CD4-positive, alpha-beta T cell treated with Interleukin-6 for 4 hours (primary cell): ENCODE data around the gene COL2A1.
"Not testable (repeated sequence)": the region's sequence is repeated elsewhere in the genome, so short reads cannot be mapped to it uniquely, and the experiment has no call there.

Source experiments
- DNase-seq: peaks from one replicate; pipeline ENCODE4 v3.0.0-alpha.2; 2020; ENCODE audit warnings: mixed read lengths

The COL2A1 gene

DNA sequence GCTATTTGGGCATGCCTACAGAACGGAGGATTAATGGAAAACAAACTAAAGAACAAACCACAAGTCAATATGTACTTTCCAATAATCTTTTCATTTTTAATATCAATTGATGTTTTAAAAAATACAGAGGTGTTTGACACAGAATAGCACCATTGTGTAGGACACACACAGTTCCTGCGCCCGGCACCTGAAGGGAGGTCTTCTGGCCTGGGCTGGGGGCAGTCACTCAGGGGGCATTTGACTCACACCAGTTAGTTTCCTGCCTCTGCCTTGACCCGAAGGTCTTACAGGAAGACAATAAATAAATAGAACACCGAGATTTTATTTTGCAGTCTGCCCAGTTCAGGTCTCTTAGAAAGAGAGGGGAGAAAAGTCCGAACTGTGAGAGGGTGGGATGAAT is 31.4 kb downstream of the COL2A1 start:
- DNase-seq, result no peak

DNA sequence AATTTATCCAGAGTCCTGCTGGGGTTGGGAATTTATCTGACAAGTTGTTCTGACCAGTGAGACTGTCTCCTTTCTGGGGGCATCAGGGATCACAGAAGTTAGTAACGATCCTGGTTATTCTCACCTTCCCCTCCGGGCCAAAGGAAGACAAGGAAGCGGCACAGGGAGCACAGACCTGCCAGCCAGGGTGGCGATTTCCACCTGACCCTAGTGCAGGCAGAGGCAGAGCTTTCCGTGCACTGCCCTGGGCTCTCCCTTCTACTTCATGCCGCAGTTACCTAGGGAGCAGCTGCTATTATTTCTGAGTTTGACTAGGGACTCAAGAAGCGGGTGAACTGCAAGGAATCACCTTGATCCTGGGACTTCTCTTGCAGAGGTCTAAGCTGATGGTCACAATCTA is 33.4 kb downstream of the COL2A1 start:
- no peak for DNase-seq

DNA sequence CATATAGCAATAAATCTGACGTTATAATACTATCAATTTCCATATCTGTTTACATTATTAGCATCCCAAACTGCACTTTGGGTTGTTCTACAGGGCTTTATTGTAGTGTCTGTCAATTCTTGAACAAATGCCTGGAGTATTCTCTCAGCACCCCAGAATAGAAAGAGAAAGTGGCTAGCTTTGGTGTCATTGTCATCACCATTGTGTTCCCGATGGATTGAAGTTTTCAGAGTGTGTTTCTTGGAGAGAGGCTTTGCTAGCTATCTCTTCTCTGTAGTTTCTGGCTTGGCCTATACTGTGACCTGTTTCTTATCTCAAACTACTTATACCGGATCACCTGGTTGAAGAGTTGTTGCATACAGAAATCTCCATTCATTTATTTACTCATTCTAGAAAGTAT is 34.4 kb downstream of the COL2A1 start:
- no peak for DNase-seq

DNA sequence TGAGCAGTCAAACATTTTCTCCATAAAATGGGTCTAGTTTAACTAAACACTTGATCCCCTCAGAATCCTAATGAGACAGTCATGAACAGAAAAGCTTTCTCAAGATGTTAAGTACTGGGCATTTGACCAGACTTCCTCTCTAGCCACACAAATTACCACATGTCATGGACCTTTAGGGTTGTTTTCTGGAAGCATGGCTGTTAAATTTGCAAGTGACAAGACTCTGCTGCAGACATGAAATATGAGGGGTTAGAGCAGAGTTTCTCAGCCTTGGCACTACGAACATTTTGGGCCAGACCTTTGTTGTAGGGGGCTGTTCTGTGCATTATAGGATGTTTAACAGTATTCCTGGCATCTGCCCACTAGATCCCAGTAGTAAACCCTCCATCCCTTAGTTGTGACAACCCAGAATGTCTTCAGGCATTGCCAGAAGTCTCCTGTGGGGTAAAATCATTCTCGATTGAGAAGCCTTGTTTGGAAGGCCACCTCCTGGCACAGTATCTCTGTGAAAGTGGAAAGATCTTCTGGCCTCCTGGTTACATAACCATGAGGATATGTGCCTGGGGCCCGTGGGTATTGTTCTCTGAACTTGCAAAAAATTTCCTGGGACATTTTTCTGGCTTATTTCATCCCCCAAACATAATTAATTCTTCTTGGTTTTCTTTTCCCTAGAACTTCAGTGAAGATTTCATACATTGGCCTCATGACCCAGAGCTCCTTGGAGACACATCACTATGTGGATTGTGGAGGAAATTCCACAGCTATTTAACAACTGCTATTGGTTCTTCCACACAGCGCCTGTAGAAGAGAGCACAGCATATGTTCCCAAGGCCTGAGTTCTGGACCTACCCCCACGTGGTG is 36.6 kb downstream of the COL2A1 start:
- no peak for DNase-seq

DNA sequence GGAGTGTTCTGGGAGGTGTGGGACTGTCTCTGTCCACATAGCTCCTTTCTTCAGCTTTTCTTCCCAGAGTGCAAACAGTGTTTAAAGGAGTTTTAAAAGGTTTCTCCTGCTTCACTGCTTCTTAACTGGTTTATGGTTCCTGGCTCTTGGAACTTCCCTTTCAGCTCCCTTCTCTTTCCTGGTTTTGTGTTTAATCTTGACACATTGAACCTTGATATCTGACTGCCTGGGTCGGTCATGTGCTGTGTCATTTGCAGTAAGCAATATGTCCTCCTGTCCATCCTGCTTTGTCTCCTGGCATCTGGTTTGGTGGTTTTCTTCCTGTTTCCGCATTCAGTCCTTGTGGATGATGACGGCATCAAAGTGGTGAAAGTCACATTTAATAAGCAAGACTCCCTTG is 38.7 kb downstream of the COL2A1 start:
- DNase-seq, result no peak

DNA sequence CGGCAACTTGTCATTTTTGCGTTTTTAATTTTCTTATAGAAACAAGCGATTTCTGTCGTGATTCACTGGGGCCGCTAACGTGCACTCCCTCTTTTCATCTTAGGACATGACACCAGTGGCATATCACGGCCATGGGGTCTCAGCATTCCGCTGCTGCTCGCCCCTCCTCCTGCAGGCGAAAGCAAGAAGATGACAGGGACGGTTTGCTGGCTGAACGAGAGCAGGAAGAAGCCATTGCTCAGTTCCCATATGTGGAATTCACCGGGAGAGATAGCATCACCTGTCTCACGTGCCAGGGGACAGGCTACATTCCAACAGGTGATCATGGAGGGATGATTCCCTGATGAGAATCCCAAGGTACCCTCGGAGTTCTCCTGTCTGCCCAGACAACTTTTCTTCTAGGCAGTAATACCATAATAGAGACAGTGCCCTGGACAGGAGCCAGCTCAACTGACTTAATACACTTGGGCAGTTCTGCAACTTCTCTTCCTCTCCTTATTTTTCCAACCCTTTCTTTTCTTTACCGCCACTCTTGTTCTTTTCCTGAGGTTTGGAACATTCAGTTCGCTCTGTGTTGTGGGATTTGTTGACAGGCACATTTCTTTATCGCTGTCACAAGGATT is 40.1 kb downstream of the COL2A1 start:
- peak; percentile 33 for DNase-seq

DNA sequence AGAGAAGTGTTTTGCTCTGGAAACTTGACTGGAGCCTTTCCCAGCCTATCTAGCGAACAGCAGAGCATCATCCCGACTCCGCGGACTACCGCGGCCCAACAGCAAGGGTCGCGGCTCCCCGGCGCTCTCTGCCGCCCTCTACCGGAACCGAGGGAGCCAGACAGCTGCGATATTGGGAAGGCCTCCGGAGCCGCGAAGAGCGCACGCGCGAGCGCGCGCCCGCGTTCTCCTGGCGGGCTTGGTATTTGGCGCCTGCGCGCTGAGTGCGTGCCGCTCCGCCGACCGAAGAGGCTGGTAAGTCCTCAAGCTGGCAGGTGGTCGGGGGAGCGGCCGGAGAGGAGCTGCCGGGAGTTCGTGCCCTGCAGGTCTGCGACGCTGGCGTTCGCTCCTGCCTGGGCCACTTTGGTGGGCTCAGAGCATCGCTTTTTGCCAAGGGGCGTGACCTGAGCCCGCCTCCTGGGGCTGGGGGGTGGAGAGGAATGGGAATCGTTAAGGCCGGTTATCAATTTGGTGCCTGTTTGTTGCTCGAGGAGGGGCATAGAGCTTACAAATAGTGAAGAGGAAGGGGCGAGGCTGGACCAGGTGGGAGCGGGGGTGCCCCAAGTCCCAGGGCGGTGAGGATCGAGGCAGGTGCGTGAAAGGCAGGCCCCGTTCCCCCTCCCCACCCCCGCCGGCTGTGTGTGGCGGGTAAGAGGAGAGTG is 40.8 kb downstream of the COL2A1 start, which contains the start of gene TMEM106C:
Gene TMEM106C, plus strand, starts transcription at position 257 of the 701 bp plus-strand sequence. CDS start 641 bp downstream, outside the sequence.
- peak; percentile 96 for DNase-seq

DNA sequence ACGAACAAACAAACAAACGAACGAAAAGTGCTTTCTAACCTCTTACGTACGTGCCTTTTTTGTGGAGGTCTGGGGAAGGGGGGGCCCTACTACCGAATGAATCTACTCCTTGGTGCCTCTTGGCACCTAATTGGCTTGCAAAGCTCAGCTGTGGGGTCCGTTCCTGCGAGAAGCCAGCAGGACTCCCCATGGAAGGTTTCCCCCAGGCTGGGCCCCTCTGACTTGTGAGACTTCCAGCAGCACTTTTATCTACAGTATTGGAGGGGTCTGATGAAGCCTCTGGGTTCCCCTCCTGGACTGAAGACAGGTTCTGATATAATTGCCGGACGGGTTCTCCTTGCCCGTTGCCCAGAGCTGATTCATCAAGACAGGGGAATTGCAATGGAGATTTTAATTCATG is 42.1 kb downstream of the COL2A1 start:
- no peak for DNase-seq

DNA sequence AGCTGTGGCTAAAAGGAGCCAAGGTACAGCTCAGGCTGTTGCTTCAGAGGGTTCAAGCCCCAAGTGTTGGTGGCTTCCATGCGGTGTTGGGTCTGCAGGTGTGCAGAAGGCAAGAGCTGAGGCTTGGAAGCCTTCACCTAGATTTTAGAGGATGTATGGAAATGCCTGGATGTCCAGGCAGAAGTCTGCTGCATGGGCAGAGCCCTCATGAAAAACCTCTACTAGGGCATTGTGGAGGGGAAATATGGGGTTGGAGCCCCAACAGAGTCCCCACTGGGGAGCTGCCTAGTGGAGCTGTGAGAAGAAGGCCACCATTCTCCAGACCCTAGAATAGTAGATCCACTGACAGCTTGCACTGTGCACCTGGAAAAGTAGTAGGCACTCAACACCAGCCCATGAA is 46.6 kb downstream of the COL2A1 start:
- not testable (repeated sequence) for DNase-seq

DNA sequence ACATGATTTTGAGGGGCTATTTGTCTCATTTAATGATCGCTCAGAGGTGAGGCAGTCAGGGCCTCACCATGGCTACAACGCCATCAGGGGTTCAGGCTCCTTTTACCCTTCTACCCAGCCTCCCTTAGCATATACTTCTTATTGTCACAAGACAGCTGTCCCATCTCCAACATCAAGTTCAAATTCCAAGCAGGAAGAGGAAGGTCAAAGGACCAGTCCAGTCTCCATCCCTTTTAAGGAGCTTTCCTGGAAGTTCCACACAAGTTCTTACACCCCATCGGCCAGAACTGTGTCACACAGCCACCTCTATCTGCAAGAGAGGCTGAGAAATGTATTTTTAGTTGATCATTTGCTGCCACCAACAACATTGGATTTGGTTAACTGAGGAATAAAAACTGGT is 49.2 kb downstream of the COL2A1 start:
- no peak for DNase-seq

DNA sequence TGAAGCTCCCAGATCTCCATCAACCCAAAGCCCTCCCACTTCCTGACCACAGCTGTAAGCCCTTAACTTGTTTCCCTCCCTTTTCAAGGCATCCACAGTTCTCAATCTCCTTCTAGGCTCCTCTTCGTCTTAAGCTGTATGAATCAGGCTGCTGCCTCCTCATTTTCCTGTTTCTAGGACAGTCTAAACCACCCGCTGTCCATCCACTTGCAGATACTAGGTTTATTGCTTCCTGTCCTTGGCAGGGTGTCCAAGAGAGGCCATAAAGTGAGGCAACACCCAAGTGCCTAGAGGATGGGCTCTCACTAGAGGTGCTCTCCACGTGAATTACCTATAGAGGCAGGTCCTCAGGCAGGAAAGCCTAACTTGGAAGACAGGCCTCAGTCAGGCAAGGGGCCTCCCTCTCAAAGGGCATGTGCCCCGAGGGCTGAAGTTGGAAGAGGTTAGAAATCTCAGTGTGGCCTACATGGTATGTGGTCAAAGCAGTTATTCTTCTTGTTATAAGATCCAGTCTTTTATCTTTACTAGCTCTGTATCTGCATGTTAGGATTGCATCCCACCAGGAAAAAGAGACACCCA is 49.7 kb downstream of the COL2A1 start:
- no peak for DNase-seq

DNA sequence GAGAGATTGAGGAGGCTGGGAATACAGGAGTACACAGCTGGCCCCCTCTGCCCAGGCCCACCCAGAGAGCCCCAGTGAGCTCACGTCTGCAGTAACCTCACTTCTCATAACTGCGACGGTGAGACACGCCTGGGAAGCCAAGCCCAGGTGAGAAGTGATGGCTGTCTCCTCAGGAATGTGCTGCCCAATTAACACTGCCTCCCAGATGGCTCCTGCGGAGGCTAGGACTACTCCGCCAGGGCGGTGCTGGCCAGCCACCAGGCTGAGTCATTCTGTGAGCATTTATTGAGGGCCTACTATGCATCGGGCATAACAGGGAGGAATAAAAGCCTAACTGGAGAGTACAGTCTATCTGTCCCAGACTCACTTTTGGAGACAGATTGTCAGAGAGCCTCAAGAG is 50.2 kb downstream of the COL2A1 start:
- no peak for DNase-seq

DNA sequence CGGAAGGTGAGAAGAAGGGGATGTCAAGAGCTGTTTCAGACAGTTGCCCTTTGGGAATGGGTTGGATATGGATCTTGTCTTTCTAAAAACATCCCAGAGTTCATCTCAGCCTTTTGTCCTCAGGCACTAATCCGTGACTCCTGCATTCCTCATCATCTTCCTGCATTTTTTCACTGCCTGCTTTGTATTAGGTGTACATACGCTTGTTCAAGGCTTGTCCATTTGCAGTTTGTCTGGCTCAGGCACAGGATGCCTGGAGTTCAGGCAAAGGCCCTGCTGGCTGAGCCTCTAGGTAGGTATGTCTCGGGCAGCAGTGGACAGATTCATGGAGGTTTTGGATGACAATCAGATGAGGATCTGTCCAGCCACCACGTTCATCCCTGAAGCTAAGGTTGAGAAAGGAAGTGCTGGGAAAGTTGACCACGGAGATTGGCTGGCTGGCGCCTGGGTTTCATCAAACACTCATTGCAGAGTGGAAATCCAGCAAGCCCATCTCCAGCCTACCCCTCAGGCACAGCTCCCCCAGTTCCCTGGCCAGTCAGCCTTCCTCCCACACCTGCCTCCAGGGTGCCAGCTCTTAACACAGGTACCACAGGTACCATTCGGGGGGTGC is 53.3 kb downstream of the COL2A1 start:
- no peak for DNase-seq

DNA sequence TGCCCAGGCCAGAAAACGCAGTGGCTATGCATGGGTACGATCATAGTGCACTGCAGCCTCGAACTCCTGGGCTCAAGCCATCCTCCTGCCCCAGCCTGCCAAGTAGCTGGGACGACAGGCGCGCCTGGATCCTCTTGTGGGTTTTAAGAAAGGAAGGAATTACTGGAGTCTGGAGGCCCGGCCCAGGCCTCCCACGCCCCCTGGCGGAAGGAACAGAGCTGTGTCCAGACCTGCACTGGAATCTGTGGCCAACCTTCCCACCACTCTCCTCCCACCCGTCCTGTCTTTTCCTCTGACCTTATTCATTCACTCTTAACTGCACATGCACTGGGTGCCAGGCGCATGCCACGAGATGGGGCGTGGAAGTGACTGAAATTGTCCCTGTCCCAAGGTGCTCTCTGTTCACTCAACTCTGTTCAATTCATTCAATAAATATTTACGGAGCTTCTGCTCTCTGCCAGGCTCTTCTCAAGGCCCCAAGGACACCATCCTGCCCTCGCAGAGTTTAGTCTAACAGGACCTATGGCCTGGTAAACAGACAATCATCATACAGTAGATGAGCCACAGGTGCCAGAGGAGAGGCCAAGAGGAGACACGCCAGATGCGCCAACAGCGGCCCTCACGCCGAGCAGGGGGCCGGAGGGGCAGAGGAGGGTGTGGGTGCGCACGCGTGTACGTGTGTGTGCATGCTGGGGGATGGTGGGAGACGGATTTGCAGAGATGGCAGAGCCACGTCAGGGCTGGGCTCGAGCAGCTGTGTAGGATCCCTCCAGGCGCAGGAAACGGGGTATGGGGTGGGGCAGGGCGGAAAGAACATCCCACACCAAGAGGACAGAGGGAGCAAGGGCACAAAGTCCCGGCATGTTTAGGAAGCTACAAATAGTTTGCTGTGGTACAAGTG is 54.6 kb downstream of the COL2A1 start:
- DNase-seq, result peak; percentile 69

DNA sequence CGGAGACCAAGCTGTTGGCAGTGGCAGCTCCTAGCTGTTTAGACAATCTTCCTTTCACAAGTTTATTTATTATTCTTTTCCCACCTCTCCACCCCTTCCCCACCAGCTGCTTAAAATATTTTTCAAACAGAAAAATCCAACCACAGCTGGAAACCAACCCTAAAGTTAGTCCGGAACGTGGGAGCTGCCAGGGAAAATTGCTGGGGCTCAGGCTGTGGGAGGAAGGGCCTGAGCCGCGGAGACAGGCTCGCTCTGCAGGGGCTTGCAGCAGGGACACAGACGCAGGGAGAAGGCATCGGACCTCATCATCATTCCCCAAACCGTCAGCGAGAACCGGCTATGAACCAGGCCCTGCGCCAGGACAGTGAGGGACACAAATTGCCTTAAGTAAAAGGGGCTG is 56.9 kb downstream of the COL2A1 start:
- DNase-seq, result no peak

DNA sequence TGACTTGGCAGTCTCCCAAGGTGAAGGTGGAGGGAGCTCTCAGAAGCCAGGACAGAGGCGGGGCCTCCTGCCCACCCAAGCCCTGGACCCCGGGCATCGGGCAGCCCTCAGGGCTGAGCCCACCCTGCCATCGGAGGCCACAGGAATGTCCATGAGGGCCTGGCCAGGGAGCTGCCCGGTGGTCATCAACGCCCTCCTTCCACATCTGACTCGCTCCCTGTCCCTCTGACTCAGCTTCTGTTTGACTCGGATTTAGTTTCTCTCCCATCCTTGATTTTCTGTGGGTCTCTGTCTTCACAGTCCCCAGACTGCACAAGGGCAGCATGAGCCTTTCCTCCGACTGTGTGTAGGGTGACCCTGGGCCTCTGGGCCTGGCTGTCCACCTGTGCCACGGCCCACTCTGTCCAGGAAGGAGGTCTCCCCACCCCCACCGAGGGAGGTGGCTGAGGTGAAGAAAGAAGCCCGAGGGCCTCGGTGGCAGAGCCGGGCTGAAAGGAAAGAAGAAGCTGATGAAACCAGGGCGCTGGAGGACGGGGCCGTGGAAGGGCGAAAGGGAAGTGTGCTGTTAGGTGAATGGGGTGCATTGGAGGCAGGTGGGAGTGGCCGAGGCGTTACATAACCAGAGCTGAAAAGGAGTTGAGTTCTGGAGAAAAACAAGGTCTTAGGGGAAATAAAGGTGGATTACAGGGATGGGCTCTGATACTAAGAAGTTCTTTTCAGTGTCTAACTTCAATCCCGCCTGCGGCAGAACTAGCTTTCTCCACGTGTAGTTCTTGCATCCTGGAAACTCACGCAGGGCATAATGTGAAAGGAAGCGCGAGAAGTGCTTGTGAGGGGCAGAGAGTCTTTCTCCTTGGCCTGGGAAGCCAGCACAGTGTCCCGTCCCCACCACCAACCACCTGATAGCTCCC is 57.6 kb downstream of the COL2A1 start:
- no peak for DNase-seq

DNA sequence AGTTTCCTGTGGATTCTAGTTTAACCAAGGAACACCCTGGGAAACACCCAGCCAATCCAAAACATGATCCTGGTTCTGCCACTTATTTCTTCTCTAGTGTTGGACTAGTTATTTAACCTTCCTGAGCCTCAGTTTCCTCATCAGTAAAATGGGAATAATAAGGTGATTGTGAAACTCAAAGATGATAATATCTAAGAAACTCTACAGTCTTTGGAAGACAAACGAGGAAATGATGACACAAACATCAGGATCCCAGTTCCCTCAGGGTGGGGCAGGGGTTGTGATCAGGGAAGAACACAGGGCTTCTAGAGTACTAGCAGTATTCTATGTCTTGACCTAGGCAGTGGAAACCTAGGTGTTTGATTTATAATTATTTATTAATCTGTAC is 58.9 kb downstream of the COL2A1 start:
- no peak for DNase-seq

DNA sequence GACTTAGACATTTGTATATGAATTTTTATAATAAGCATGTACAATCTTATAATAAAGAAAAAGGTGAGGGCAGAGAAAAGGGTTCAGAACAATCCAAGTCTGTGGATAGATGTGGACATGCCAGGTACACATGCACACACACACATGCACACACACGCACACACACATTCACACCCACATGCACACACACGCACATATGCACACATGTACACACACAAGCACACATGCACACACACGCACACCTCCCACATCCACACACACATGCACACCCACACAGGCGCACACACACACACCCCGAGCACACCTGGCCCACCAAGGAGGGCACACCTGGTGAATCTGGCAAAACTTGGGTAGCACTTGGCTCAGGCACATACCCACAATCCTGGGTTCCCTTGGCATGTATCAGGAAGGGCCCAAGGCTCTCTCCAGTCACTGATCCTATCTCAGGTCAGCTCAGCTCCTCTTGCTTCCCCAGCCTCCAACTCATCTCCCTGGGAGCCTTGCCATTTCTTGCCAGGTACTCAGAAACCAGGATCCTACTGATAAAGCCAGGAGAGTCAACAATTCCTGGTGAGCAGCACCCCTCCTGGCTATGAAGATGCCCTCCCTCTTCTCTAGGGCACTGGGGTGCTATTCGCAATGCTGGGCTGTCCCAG is 59.5 kb downstream of the COL2A1 start:
- DNase-seq, result no peak

DNA sequence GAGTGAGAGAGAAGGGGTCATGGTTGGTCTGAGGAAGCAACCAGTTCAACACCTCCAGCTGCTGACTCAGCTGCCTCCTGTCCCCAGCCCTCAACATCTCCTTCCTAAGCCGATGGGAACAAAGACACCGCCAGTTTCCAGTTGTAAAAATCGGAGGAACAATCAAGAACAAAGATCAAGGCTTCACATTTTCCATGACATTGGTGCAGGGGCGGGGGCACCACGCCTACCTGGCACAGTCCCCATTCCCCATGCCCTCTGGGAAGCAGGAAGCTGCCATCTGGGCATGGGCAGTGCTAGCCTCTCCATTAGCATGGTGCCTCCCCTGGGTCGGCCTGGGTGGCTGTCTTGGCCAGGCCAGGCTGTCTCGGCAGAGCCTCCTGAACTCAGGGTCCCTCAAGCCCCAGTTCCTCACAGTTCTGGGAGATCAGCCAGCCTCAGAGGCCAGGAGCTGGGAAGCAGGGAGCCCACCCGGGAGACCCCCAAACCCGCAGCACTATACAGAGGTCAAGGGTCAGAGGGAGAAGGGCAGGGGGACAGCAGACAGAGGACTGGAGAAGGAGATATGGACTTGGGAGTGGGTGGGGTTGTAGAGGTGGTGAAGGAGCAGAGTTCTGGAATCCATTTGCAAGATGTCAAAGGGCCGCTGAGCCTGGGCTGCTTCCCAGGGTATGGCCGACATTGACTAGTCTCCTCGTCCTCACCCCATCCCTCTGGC is 60.5 kb downstream of the COL2A1 start:
- no peak for DNase-seq
